Stimulated activated memory B cell treated with anti-CD40 and anti-IgM and Interleukin-4, amounts not matched to agents 10 μg/mL and 1 μg/mL and 100 μg/mL, for 72 hours (primary cell): ENCODE measurements around the gene NDRG2.

ENCODE experiments used
- ATAC-seq: fragments of 150-1000 bp; cut with Tn5 transposase; 2 replicates; pipeline ENCODE4 v1.10.0; 2021
- H3K27ac Mint-ChIP-seq: one replicate; pipeline ENCODE4 v1.8.0; 2022; ENCODE audit warnings: mild to moderate bottlenecking, mixed read lengths
- H3K27me3 Mint-ChIP-seq: one replicate; pipeline ENCODE4 v1.8.0; 2022; ENCODE audit warnings: mixed read lengths
- H3K36me3 Mint-ChIP-seq: one replicate; pipeline ENCODE4 v1.8.0; 2022; ENCODE audit warnings: mixed read lengths
- H3K4me1 Mint-ChIP-seq: one replicate; pipeline ENCODE4 v1.8.0; 2022; ENCODE audit warnings: mixed read lengths
- H3K4me3 Mint-ChIP-seq: one replicate; pipeline ENCODE4 v1.8.0; 2022; ENCODE audit warnings: mild to moderate bottlenecking, moderate library complexity, mixed read lengths
- H3K9me3 Mint-ChIP-seq: one replicate; pipeline ENCODE4 v1.8.0; 2022; ENCODE audit warnings: mixed read lengths

The NDRG2 gene

DNA sequence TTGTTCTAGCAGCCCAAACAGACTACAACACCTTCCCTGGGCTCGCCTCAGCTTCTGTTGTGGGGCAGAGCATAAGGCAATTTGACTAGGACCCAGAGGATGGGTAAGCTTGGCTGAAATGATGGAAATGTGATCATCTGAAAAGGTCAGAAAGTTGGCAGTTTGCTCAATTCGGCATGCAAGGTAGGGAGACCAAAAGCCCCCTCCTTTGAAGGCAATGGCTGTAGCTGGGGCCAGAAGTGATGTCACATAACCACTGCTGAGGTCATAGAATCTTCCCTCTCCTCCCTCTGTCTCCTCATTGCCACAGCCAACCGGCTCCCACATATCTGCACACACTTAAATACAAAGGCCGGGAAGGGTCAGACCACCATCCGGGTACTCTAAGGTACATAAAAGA lies 5.1 kb upstream of the NDRG2 start, which contains the start of gene TPPP2:
TSS of gene TPPP2 (plus strand) at position 301 of the 400 bp plus-strand sequence. CDS start 365 bp downstream, outside the sequence.
- H3K4me1 Mint-ChIP-seq = no peaks in the 10 kb centered on the region
- H3K27me3 Mint-ChIP-seq = peaks cover 24% of the 10 kb centered on the region
- H3K36me3 Mint-ChIP-seq = no peaks in the 10 kb centered on the region
- no peaks in the 10 kb centered on the region for H3K9me3 Mint-ChIP-seq
- no peak within 1 kb of the TSS for H3K27ac Mint-ChIP-seq
- H3K4me3 Mint-ChIP-seq = no peak within 1 kb of the TSS
- ATAC-seq = no peak

- Mint-ChIP-seq H3K9me3 (no peaks in the 10 kb centered on the region), H3K4me3 (no peak overlapping the region), H3K27ac (no peak overlapping the region), H3K27me3 (peaks cover 16% of the 10 kb centered on the region), H3K4me1 (peaks cover 16% of the 10 kb centered on the region), H3K36me3 (no peaks in the 10 kb centered on the region)
- ATAC-seq = no peak
These were observed 2.1 kb upstream of the NDRG2 start for GRCh38 chr14:21026988-21027315.

DNA sequence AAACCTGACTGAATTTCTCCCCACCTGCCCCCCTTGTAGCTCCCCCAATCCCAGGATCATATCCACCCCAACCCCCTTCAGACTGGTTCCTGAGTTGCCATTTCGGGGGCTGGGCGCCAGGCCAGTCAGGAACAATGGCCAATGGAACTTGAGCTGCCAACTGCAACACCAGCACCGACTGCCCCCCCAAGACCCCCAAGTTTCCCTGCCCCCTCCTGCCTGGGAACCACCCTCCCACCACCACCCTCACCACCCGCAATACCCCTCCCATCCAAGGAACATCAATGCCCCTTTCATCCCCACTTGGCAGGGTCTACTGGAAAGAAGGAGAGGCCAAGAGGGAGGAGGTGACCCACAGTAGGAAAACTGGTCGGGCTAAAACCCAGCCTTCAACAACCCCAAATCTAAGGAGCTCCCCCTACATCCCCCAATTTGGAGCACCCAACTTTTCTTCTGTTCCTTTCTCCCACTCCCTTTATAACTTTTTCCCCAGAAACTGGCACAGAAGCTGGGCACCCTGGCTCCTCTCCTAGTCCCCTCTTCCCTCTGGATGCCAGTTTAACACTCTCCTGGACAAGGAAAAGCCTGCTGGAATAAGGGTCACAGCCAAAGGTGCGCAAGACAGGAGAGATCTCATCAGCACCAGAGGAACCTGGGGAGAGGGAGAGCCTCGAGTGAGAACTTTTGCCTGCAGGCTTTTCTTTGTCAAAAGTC lies 1.6 kb upstream of the NDRG2 start:
- ATAC-seq = no peak
- Mint-ChIP-seq H3K36me3 (no peaks in the 10 kb centered on the region), H3K9me3 (no peaks in the 10 kb centered on the region), H3K27ac (no peak overlapping the region), H3K4me3 (peak overlapping the region; percentile 44), H3K27me3 (peaks cover 13% of the 10 kb centered on the region), H3K4me1 (peaks cover 16% of the 10 kb centered on the region)

DNA sequence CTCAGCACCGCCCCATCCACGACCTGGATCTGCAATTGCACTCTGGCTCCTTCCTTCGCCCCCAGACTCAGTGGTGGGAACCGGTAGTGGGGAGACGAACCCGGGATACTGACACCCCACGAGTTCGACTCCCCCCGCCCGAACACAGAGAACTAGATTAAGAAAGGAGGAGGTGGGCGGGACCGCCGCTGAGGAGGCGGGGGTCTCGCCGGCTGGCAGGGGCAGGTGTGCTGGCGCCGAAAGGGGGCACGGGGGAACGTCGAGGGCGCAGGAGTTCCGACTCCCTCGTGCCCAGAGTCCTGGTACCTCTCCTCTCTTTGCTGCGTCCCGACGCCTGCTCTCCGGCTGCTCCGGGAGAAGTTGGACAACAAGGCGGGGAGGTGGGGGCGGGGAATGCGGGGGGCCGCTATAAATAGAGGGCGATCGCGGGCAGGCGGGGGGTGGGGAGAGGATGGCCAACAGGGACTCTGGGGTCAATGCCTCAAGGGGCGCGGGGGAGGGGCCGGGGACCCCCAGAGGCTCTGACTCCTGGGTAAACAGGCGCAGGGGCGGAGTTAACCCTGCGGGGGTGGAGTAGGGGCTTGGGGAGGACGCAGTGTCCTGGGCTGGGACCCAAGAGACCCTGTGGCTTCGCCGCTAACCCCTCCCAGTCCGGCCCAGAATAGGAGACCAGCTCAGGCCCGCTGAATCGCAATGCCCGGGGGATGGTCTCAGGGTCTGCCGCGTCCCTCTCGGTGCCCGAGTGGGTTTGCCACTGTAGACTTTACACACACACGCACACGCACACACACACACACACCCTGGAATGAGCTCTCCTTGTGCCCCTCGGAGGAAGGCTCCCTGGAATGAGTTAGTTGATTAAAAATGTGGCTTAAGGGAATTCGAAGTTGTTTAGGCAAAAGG lies 761 bp upstream of the NDRG2 start:
- H3K27ac Mint-ChIP-seq = peak overlapping the region; percentile 65
- H3K9me3 Mint-ChIP-seq = no peaks in the 10 kb centered on the region
- peaks cover 11% of the 10 kb centered on the region for H3K27me3 Mint-ChIP-seq
- H3K36me3 Mint-ChIP-seq = no peaks in the 10 kb centered on the region
- H3K4me3 Mint-ChIP-seq = peak overlapping the region; percentile 81
- H3K4me1 Mint-ChIP-seq = peaks cover 16% of the 10 kb centered on the region
- no peak for ATAC-seq

- Mint-ChIP-seq H3K27ac (peak overlapping the region; percentile 65), H3K36me3 (no peaks in the 10 kb centered on the region), H3K4me1 (peaks cover 16% of the 10 kb centered on the region), H3K4me3 (peak overlapping the region; percentile 81), H3K9me3 (no peaks in the 10 kb centered on the region), H3K27me3 (peaks cover 11% of the 10 kb centered on the region)
- no peak for ATAC-seq
These were observed 860 bp downstream of the NDRG2 start for GRCh38 chr14:21023817-21024584.

- no peak for ATAC-seq
- peaks cover 11% of the 10 kb centered on the region for H3K27me3 Mint-ChIP-seq
- peaks cover 16% of the 10 kb centered on the region for H3K4me1 Mint-ChIP-seq
- H3K36me3 Mint-ChIP-seq = no peaks in the 10 kb centered on the region
- no peaks in the 10 kb centered on the region for H3K9me3 Mint-ChIP-seq
- H3K27ac Mint-ChIP-seq = no peak overlapping the region
- no peak overlapping the region for H3K4me3 Mint-ChIP-seq
These were observed 1.7 kb downstream of the NDRG2 start for GRCh38 chr14:21023174-21023573.

GRCh38 chr14:21022686-21023085 lies 2.2 kb downstream of the NDRG2 start:
- peaks cover 11% of the 10 kb centered on the region for H3K27me3 Mint-ChIP-seq
- peaks cover 16% of the 10 kb centered on the region for H3K4me1 Mint-ChIP-seq
- no peaks in the 10 kb centered on the region for H3K36me3 Mint-ChIP-seq
- no peak for ATAC-seq
- H3K4me3 Mint-ChIP-seq = no peak overlapping the region
- no peaks in the 10 kb centered on the region for H3K9me3 Mint-ChIP-seq
- no peak overlapping the region for H3K27ac Mint-ChIP-seq

DNA sequence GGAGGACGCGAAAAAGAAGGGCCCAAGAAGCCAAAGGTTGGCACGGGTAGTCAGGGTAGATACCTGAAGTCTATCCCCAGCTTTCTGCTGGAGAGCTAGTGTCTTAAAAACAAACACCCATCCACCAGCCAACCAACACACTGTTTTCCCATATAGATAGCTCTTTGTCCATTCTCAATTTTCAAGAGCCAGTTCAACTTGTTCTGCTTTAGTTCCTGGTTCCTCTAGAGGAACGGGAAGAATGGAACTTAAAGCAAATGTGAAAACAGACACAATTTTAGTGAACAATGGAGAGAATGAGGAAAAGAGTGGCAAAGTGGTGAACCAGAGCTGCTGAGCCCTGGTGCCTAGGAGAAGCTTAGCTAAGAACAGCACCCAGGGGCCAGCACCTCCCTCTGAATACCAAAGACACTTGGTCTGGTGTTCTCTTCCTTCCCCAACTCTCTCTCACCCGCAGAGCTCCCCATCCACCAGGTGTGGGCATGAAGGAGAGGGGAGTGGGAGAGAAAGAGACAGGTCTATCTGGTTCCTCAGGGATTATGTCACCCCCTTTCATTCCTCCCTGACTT lies 3.8 kb downstream of the NDRG2 start:
- ATAC-seq = no peak
- Mint-ChIP-seq H3K27ac (no peak overlapping the region), H3K9me3 (no peaks in the 10 kb centered on the region)

DNA sequence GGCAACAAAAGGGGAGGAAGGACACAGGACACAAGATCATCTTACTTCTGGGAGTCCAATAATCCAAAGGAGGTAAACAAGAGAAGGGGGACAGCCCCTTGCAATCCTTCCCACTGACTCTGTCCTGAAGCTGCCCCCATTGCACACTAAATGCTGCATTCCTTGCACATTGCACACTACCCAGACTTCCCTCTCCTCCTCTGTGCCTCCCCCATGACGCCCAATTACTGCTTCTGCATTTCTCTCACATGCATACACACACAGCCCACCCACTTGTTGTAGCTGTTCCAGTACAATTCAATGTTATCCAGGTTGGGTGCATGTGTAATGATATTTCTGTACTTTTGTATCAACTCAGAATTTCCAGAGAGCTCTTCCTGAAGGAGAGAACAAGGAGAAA lies 5.5 kb downstream of the NDRG2 start:
- no peaks in the 10 kb centered on the region for H3K36me3 Mint-ChIP-seq
- H3K27ac Mint-ChIP-seq = no peak overlapping the region
- ATAC-seq = no peak
- peaks cover 19% of the 10 kb centered on the region for H3K4me1 Mint-ChIP-seq
- H3K27me3 Mint-ChIP-seq = peaks cover 12% of the 10 kb centered on the region
- no peaks in the 10 kb centered on the region for H3K9me3 Mint-ChIP-seq
- H3K4me3 Mint-ChIP-seq = no peak overlapping the region

More for the DNA sequence above, 3.8 kb downstream of the NDRG2 start:
- peaks cover 16% of the 10 kb centered on the region for H3K4me1 Mint-ChIP-seq
- no peaks in the 10 kb centered on the region for H3K36me3 Mint-ChIP-seq
- no peak overlapping the region for H3K4me3 Mint-ChIP-seq
- peaks cover 11% of the 10 kb centered on the region for H3K27me3 Mint-ChIP-seq

DNA sequence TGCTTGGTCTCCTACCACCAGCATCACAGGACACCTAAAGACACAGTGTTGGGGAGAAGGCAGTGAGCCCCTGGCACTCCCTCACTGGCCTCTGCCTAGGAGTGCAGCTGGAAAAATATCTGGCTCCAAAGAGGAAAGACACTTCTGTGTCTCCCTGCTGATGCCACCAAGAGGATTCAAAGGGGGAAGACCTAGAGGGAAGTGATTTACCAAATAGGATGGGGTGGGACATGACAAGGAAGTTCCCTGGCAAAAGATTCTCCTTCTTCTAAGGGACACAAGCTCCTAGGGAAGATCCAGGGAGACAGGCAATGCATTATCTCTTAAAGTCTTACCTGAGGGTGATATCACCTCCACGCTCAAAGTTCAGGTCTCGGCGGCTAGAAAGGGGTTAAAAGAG lies 6.1 kb downstream of the NDRG2 start:
- H3K36me3 Mint-ChIP-seq = no peaks in the 10 kb centered on the region
- no peaks in the 10 kb centered on the region for H3K9me3 Mint-ChIP-seq
- no peak overlapping the region for H3K4me3 Mint-ChIP-seq
- H3K27ac Mint-ChIP-seq = no peak overlapping the region
- no peak for ATAC-seq
- peaks cover 18% of the 10 kb centered on the region for H3K27me3 Mint-ChIP-seq
- H3K4me1 Mint-ChIP-seq = peaks cover 14% of the 10 kb centered on the region

DNA sequence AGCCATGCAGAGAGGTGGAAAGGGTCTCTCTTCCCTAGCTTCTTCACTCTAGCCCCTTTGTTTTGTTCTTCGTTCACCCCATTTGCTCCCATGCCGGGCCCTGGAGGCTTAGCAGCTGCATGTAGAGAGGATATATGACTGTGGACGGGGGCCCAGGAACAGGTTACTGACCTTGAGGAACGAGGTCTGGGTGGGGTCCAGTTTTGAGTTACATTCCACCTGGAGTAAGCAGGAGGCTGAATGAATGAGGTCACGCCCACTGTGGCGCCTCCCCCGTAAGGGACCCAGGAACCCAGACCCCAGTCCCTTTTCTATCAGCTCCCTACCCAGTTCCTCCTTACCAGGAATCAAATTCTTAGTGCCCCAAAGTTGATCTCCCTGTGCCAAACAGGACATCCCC lies 6.6 kb downstream of the NDRG2 start:
- no peak overlapping the region for H3K4me3 Mint-ChIP-seq
- H3K27ac Mint-ChIP-seq = no peak overlapping the region
- no peaks in the 10 kb centered on the region for H3K9me3 Mint-ChIP-seq
- H3K4me1 Mint-ChIP-seq = peaks cover 14% of the 10 kb centered on the region
- ATAC-seq = no peak
- H3K27me3 Mint-ChIP-seq = peaks cover 22% of the 10 kb centered on the region
- H3K36me3 Mint-ChIP-seq = no peaks in the 10 kb centered on the region

- H3K36me3 Mint-ChIP-seq = no peaks in the 10 kb centered on the region
- H3K4me1 Mint-ChIP-seq = peaks cover 9% of the 10 kb centered on the region
- no peaks in the 10 kb centered on the region for H3K9me3 Mint-ChIP-seq
- H3K4me3 Mint-ChIP-seq = no peak overlapping the region
- no peak overlapping the region for H3K27ac Mint-ChIP-seq
- ATAC-seq = no peak
- peaks cover 24% of the 10 kb centered on the region for H3K27me3 Mint-ChIP-seq
These were observed 7.2 kb downstream of the NDRG2 start for GRCh38 chr14:21017528-21018245.

- H3K4me3 Mint-ChIP-seq = no peak overlapping the region
- peaks cover 6% of the 10 kb centered on the region for H3K4me1 Mint-ChIP-seq
- H3K27ac Mint-ChIP-seq = no peak overlapping the region
- H3K9me3 Mint-ChIP-seq = no peaks in the 10 kb centered on the region
- H3K27me3 Mint-ChIP-seq = peaks cover 26% of the 10 kb centered on the region
- ATAC-seq = no peak
- no peaks in the 10 kb centered on the region for H3K36me3 Mint-ChIP-seq
These were observed 8.3 kb downstream of the NDRG2 start for GRCh38 chr14:21016413-21017190.

DNA sequence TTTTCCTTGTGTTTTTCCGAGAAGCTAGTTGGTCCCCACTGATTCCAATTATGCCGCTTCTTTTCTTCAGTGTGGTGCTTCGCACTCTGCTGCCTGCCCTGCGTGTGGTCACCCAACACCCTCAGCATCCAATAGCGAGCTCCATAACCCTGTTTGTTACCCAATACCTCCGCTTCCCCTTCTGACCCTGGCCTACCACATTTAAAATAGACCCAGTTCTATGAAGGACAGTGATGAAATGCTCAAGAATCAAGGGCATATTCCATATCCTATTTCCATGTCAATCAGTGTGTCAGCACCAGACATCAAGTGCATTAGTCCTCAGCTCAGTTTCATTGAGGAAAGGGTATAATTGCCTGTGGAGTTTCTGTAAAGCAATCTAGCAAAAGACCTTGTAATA lies 9.5 kb downstream of the NDRG2 start:
- no peak for ATAC-seq
- no peaks in the 10 kb centered on the region for H3K9me3 Mint-ChIP-seq
- peaks cover 35% of the 10 kb centered on the region for H3K27me3 Mint-ChIP-seq
- no peak overlapping the region for H3K4me3 Mint-ChIP-seq
- H3K36me3 Mint-ChIP-seq = no peaks in the 10 kb centered on the region
- H3K27ac Mint-ChIP-seq = no peak overlapping the region
- H3K4me1 Mint-ChIP-seq = peaks cover 6% of the 10 kb centered on the region
